B cell (primary cell): ENCODE data around the gene ATP8B1. TPM values are rescaled to one million over a fixed set of nuclear protein-coding genes. Genes with fewer than 3 reads are reported as not detected.

Experiments
- ATAC-seq: fragments of 200-7000 bp; cut with Tn5 transposase; one replicate; pipeline ENCODE4 v1.10.0; 2021; ENCODE audit warnings: low read depth, mild to moderate bottlenecking, moderate number of reproducible peaks, moderate library complexity
- CTCF ChIA-PET: fragments of 350-600 bp; sonication (Branson Sonifier 250); formaldehyde crosslinking; loops from one replicate; lab custom pipeline; 2021; ENCODE audit warnings: antibody characterized with exemption, inconsistent platforms; lab: Charles Lee
- POLR2A ChIA-PET: fragments of 350-600 bp; sonication (Branson Sonifier 250); formaldehyde crosslinking; loops from one replicate; lab custom pipeline; 2021; ENCODE audit warnings: antibody characterized with exemption; lab: Charles Lee
- DNase-seq: peaks from one replicate; pipeline ENCODE4 v3.0.0; 2013
- H2AFZ ChIP-seq: 2 replicates; pipeline ENCODE4 v1.6.1; 2012; ENCODE audit warnings: mild to moderate bottlenecking, low read depth, low read length; ENCODE audit not compliant: insufficient read depth, poor library complexity, severe bottlenecking
- H3K27ac ChIP-seq, 2 donors: 1 replicate in 1 of 2; 2 replicates in 1 of 2; pipeline ENCODE4 v1.5.1; 2012 to 2013; ENCODE audit warnings: low read length in 2 of 2, mild to moderate bottlenecking in 2 of 2, moderate library complexity in 1 of 2
- H3K27me3 ChIP-seq, 4 experiments: fragments of 200-600 bp in 1 of 4; sonication (generic) in 1 of 4; replicated peaks in 1 of 4; 1 replicate in 2 of 4; 2 replicates in 2 of 4; pipeline versions ENCODE4 v1.6.1 to v1.7.0; 2013 to 2016; ENCODE audit warnings: low read length in 3 of 4, mild to moderate bottlenecking in 2 of 4, mixed read lengths in 1 of 4, moderate library complexity in 1 of 4; ENCODE audit not compliant: insufficient read depth in 4 of 4, control insufficient read depth in 3 of 4; ENCODE audit errors: control extremely low read depth in 1 of 4
- H3K36me3 ChIP-seq, 2 experiments: replicated peaks in 1 of 2; 1 replicate in 1 of 2; 2 replicates in 1 of 2; pipeline versions ENCODE4 v1.6.1 to v1.7.1; 2013; ENCODE audit warnings: low read length in 1 of 2; ENCODE audit not compliant: insufficient read depth in 2 of 2, control insufficient read depth in 1 of 2; ENCODE audit errors: control extremely low read depth in 1 of 2, extremely low read depth in 1 of 2
- H3K4me1 ChIP-seq, 2 donors: fragments of 200-600 bp in 1 of 2; sonication (generic) in 1 of 2; 1 replicate in 1 of 2; 2 replicates in 1 of 2; pipeline versions ENCODE4 v1.5.1 to v1.6.1; 2013 to 2017; ENCODE audit warnings: low read length in 2 of 2; ENCODE audit not compliant: control insufficient read depth in 2 of 2, insufficient read depth in 2 of 2
- H3K4me2 ChIP-seq: replicated peaks from 2 replicates; pipeline ENCODE3; 2012; ENCODE audit warnings: mild to moderate bottlenecking, low read depth, low read length; ENCODE audit not compliant: poor library complexity, severe bottlenecking
- H3K4me3 ChIP-seq, 5 experiments: fragments of 200-600 bp in 1 of 5; sonication (generic) in 1 of 5; 1 replicate in 3 of 5; 2 replicates in 2 of 5; pipeline versions ENCODE4 v1.5.1 to v1.7.0; 2011 to 2016; ENCODE audit warnings: low read length in 4 of 5, mild to moderate bottlenecking in 4 of 5, low read depth in 2 of 5, control low read depth in 1 of 5, moderate library complexity in 1 of 5; ENCODE audit not compliant: insufficient read depth in 1 of 5; ENCODE audit errors: control extremely low read depth in 1 of 5, extremely low read depth in 1 of 5
- H3K79me2 ChIP-seq: fragments of 200-600 bp; sonication (generic); one replicate; pipeline ENCODE4 v1.6.0; 2016; ENCODE audit warnings: low read length; ENCODE audit not compliant: control insufficient read depth, insufficient read depth
- H3K9ac ChIP-seq: fragments of 200-600 bp; sonication (generic); 2 replicates; pipeline ENCODE4 v1.6.1; 2017; ENCODE audit warnings: mild to moderate bottlenecking, low read length, moderate library complexity
- H3K9me3 ChIP-seq, 3 donors: one replicate each; pipeline versions ENCODE4 v1.6.1 to v1.7.1; 2013; ENCODE audit warnings: low read length in 2 of 3; ENCODE audit not compliant: control insufficient read depth in 2 of 3, insufficient read depth in 1 of 3; ENCODE audit errors: control extremely low read depth in 1 of 3
- H4K20me1 ChIP-seq: 2 replicates; pipeline ENCODE4 v1.6.0; 2012; ENCODE audit warnings: mild to moderate bottlenecking, low read length; ENCODE audit not compliant: insufficient read depth, control insufficient read depth, poor library complexity, severe bottlenecking
- H3K27ac Mint-ChIP-seq: one replicate; pipeline ENCODE4 v1.8.0; 2021; ENCODE audit warnings: mixed read lengths
- H3K27me3 Mint-ChIP-seq: one replicate; pipeline ENCODE4 v1.8.0; 2021; ENCODE audit warnings: mixed read lengths
- H3K4me1 Mint-ChIP-seq: one replicate; pipeline ENCODE4 v1.8.0; 2021; ENCODE audit warnings: mixed read lengths
- H3K4me3 Mint-ChIP-seq: one replicate; pipeline ENCODE4 v1.8.0; 2021; ENCODE audit warnings: mixed read lengths
- H3K9me3 Mint-ChIP-seq: one replicate; pipeline ENCODE4 v1.8.0; 2022; ENCODE audit warnings: mixed read lengths; ENCODE audit not compliant: insufficient read depth
- CTCF ChIP-seq: fragments of 200-600 bp; IDR thresholded peaks from one replicate; pipeline ENCODE4 v1.8.0; 2022; ENCODE audit warnings: antibody characterized with exemption, mild to moderate bottlenecking
- EZH2 ChIP-seq: IDR thresholded peaks from 2 replicates; pipeline ENCODE4 v1.6.1; 2012; ENCODE audit warnings: borderline replicate concordance, low read depth, mild to moderate bottlenecking, moderate library complexity, low read length; ENCODE audit not compliant: insufficient read depth, poor library complexity, severe bottlenecking
- WGBS: methylation state at CpG from one replicate; pipeline ENCODE4 v1.1.5; 2013; ENCODE audit warnings: missing lambda C conversion rate; ENCODE audit not compliant: insufficient coverage; 5-methylcytosine and 5-hydroxymethylcytosine counted together
- intact Hi-C: fragments of 100-400 bp; cut with micrococcal nuclease; formaldehyde crosslinking; loops from one replicate; pipeline ENCODE4 v1.10.0; 2022
- polyA plus RNA-seq: library from polyadenylated mRNA; depleted of rRNA; stranded (reverse); fragments of >200 nt; gene quantifications from 2 replicates; pipeline ENCODE4 v1.2.3, GENCODE V29; 2012
- total RNA-seq, 2 donors: library from RNA; stranded (reverse); fragments of 120-200 nt in 1 of 2; gene quantifications; 1 replicate in 1 of 2; 2 replicates in 1 of 2; pipeline versions ENCODE4 v1.2.3 to v1.2.4, GENCODE V29; 2013 to 2022

The ATP8B1 gene
- total and polyA plus RNA-seq, 2 donors (not counting 1 experiment from before 2014, with no cell fraction given), result 0.27 TPM; not detected in 1

- H3K27ac ChIP-seq, result no peak overlapping the region
- DNase-seq (no peak), ATAC-seq (no peak)
- TF ChIP-seq EZH2 (no peak), CTCF (no peak)
- H3K79me2 ChIP-seq, result peaks cover 71% of the 10 kb centered on the region
- no peak overlapping the region for H2AFZ ChIP-seq
- H3K9me3 ChIP-seq, result no peaks in the 10 kb centered on the region
- H3K27me3 Mint-ChIP-seq, result no peaks in the 10 kb centered on the region
- POLR2A ChIA-PET, result no interaction called here
- intact Hi-C loops, result no loop called here
- no peak overlapping the region for H3K4me3 Mint-ChIP-seq
- no peak overlapping the region for H3K4me2 ChIP-seq
- H3K4me1 ChIP-seq, result peaks cover 11 to 16% of the 10 kb centered on the region in 2 donors
- no peaks in the 10 kb centered on the region for H3K36me3 ChIP-seq
- H3K9ac ChIP-seq, result no peak overlapping the region
- H3K4me3 ChIP-seq, result no peak overlapping the region
- H4K20me1 ChIP-seq, result peaks cover 33% of the 10 kb centered on the region
- peaks cover 30% of the 10 kb centered on the region for H3K4me1 Mint-ChIP-seq
- H3K27ac Mint-ChIP-seq, result no peak overlapping the region
- no peaks in the 10 kb centered on the region for H3K27me3 ChIP-seq
- CTCF ChIA-PET, result interaction anchor here (0.5 kb wide), 1 partner anchor 1355 kb away, joined by 3 read pairs; no protein-coding TSS in a partner anchor
- no peaks in the 10 kb centered on the region for H3K9me3 Mint-ChIP-seq
- no CpG with 5 or more reads among the region's 1 CpG for WGBS
These were observed 50.1 kb downstream of the ATP8B1 start for GRCh38 chr18:57753063-57753462.

- Histone ChIP-seq H3K27me3 (no peaks in the 10 kb centered on the region), H3K9ac (no peak overlapping the region), H3K79me2 (peaks cover 69% of the 10 kb centered on the region), H2AFZ (no peak overlapping the region), H3K4me2 (no peak overlapping the region), H3K4me3 (no peak overlapping the region), H3K9me3 (no peaks in the 10 kb centered on the region), H4K20me1 (peaks cover 22% of the 10 kb centered on the region), H3K36me3 (no peaks in the 10 kb centered on the region), H3K4me1 (peaks cover 19 to 20% of the 10 kb centered on the region in 2 donors), H3K27ac (no peak overlapping the region)
- H3K4me1 Mint-ChIP-seq, result peaks cover 44% of the 10 kb centered on the region
- no peak overlapping the region for H3K4me3 Mint-ChIP-seq
- intact Hi-C loops, result loop anchor here (5.0 to 10.0 kb wide), 2 partner anchors 83 to 115 kb away; no protein-coding TSS in a partner anchor
- ChIA-PET CTCF (interaction anchor here (0.9 to 1.9 kb wide), 2 partner anchors 8 to 119 kb away, joined by 3 to 4 read pairs; no protein-coding TSS in a partner anchor), POLR2A (interaction anchor here (0.6 to 1.5 kb wide), 2 partner anchors 9 to 125 kb away, joined by 3 to 4 read pairs; no protein-coding TSS in a partner anchor)
- no peaks in the 10 kb centered on the region for H3K27me3 Mint-ChIP-seq
- TF ChIP-seq CTCF (no peak), EZH2 (no peak)
- 100% methylated on average over 1 of the region's 2 CpGs for WGBS
- ATAC-seq (no peak), DNase-seq (no peak)
- no peaks in the 10 kb centered on the region for H3K9me3 Mint-ChIP-seq
- peak overlapping the region; percentile 13 for H3K27ac Mint-ChIP-seq
These were observed 53.5 kb downstream of the ATP8B1 start for GRCh38 chr18:57749604-57749970.
